H9 (cell line): ENCODE data around the gene NAA20. TPM values are rescaled to one million over a fixed set of nuclear protein-coding genes. Genes with fewer than 3 reads are reported as not detected.

Experiments
- DNase-seq: peaks from one replicate; pipeline ENCODE4 v3.0.0-alpha.2; 2017
- H2AFZ ChIP-seq: one replicate; pipeline ENCODE4 v1.6.1; 2013; ENCODE audit warnings: mild to moderate bottlenecking, low read length, control low read depth, moderate library complexity
- H2AK5ac ChIP-seq: 2 replicates; pipeline ENCODE4 v1.6.1; 2013; ENCODE audit warnings: low read length, control low read depth, mixed read lengths; ENCODE audit not compliant: insufficient read length
- H2BK120ac ChIP-seq: one replicate; pipeline ENCODE4 v1.6.1; 2013; ENCODE audit warnings: low read depth, mild to moderate bottlenecking, low read length, control low read depth, inconsistent platforms; ENCODE audit not compliant: poor library complexity, severe bottlenecking
- H2BK12ac ChIP-seq: 2 replicates; pipeline ENCODE4 v1.6.1; 2013; ENCODE audit warnings: low read length, control low read depth, mixed read lengths, low read depth; ENCODE audit not compliant: insufficient read length
- H2BK15ac ChIP-seq: 2 replicates; pipeline ENCODE4 v1.6.1; 2013; ENCODE audit warnings: low read depth, low read length, control low read depth
- H2BK20ac ChIP-seq: one replicate; pipeline ENCODE4 v1.6.1; 2013; ENCODE audit warnings: low read depth, mild to moderate bottlenecking, low read length, control low read depth, inconsistent platforms; ENCODE audit not compliant: poor library complexity, severe bottlenecking
- H2BK5ac ChIP-seq: 2 replicates; pipeline ENCODE4 v1.6.1; 2013; ENCODE audit warnings: low read length, control low read depth, mixed read lengths; ENCODE audit not compliant: insufficient read length
- H3K14ac ChIP-seq: 2 replicates; pipeline ENCODE4 v1.6.1; 2013; ENCODE audit warnings: low read length, control low read depth; ENCODE audit not compliant: insufficient read depth
- H3K18ac ChIP-seq: 2 replicates; pipeline ENCODE4 v1.6.1; 2013; ENCODE audit warnings: low read depth, mild to moderate bottlenecking, mixed read lengths, low read length, control low read depth; ENCODE audit not compliant: insufficient read length
- H3K23ac ChIP-seq: 2 replicates; pipeline ENCODE4 v1.6.1; 2013; ENCODE audit warnings: low read length, control low read depth, mixed read lengths, low read depth; ENCODE audit not compliant: insufficient read length
- H3K23me2 ChIP-seq: 2 replicates; pipeline ENCODE4 v1.6.1; 2013; ENCODE audit warnings: low read depth, mild to moderate bottlenecking, mixed read lengths, low read length, control low read depth; ENCODE audit not compliant: insufficient read length, poor library complexity, severe bottlenecking
- H3K27ac ChIP-seq: 2 replicates; pipeline ENCODE4 v1.5.1; 2013; ENCODE audit warnings: low read length, control low read depth, mixed read lengths, low read depth; ENCODE audit not compliant: insufficient read length
- H3K27me3 ChIP-seq: 2 replicates; pipeline ENCODE4 v1.6.1; 2013; ENCODE audit warnings: low read length, control low read depth, inconsistent platforms; ENCODE audit not compliant: insufficient read depth
- H3K4ac ChIP-seq: 2 replicates; pipeline ENCODE4 v1.6.1; 2013; ENCODE audit warnings: low read depth, mild to moderate bottlenecking, control low read depth, inconsistent platforms, low read length, moderate library complexity
- H3K4me1 ChIP-seq: 2 replicates; pipeline ENCODE4 v1.6.1; 2013; ENCODE audit warnings: low read length, control low read depth, inconsistent platforms; ENCODE audit not compliant: insufficient read depth
- H3K4me2 ChIP-seq: 2 replicates; pipeline ENCODE4 v1.6.1; 2013; ENCODE audit warnings: low read length, control low read depth, mixed read lengths; ENCODE audit not compliant: insufficient read length, insufficient read depth
- H3K56ac ChIP-seq: 2 replicates; pipeline ENCODE4 v1.6.1; 2013; ENCODE audit warnings: low read depth, mild to moderate bottlenecking, mixed read lengths, low read length, control low read depth; ENCODE audit not compliant: insufficient read length
- H3K79me1 ChIP-seq: 2 replicates; pipeline ENCODE4 v1.6.1; 2013; ENCODE audit warnings: low read depth, mild to moderate bottlenecking, moderate library complexity, low read length, control low read depth, inconsistent platforms; ENCODE audit not compliant: insufficient read depth, poor library complexity, severe bottlenecking
- H3K79me2 ChIP-seq: 2 replicates; pipeline ENCODE4 v1.6.1; 2013; ENCODE audit warnings: low read length, control low read depth, inconsistent platforms; ENCODE audit not compliant: insufficient read depth
- H3K9ac ChIP-seq: 2 replicates; pipeline ENCODE4 v1.6.1; 2013; ENCODE audit warnings: low read length, control low read depth, mixed read lengths; ENCODE audit not compliant: insufficient read length; ENCODE audit errors: extremely low read depth
- H3K9me3 ChIP-seq: one replicate; pipeline ENCODE4 v1.6.1; 2013; ENCODE audit warnings: low read depth, low read length, inconsistent platforms; ENCODE audit not compliant: control insufficient read depth
- H3T11ph ChIP-seq: one replicate; pipeline ENCODE4 v1.6.1; 2013; ENCODE audit warnings: mild to moderate bottlenecking, low read length, control low read depth, inconsistent platforms
- H4K20me1 ChIP-seq: one replicate; pipeline ENCODE4 v1.6.1; 2013; ENCODE audit not compliant: control insufficient read depth, insufficient read length, insufficient read depth
- H4K5ac ChIP-seq: 2 replicates; pipeline ENCODE4 v1.6.1; 2013; ENCODE audit warnings: low read depth, mild to moderate bottlenecking, mixed read lengths, low read length, control low read depth; ENCODE audit not compliant: insufficient read length
- H4K8ac ChIP-seq: replicated peaks from 2 replicates; pipeline ENCODE4 v1.6.1; 2013; ENCODE audit warnings: low read length, control low read depth, mixed read lengths, low read depth; ENCODE audit not compliant: insufficient read length
- H4K91ac ChIP-seq: 2 replicates; pipeline ENCODE4 v1.6.1; 2013; ENCODE audit warnings: low read depth, mild to moderate bottlenecking, moderate library complexity, mixed read lengths, low read length, control low read depth; ENCODE audit not compliant: insufficient read length
- H3K27ac Mint-ChIP-seq, 3 experiments: 2 replicates in 2 of 3; 3 replicates in 1 of 3; pipeline ENCODE4 v1.8.0; 2020 to 2021; ENCODE audit warnings: mixed read lengths in 3 of 3, mild to moderate bottlenecking in 1 of 3, moderate library complexity in 1 of 3
- H3K27me3 Mint-ChIP-seq: 2 replicates; pipeline ENCODE4 v1.8.0; 2021; ENCODE audit warnings: low read depth, mild to moderate bottlenecking, moderate library complexity, mixed read lengths
- H3K36me3 Mint-ChIP-seq, 3 experiments: 2 replicates in 2 of 3; 3 replicates in 1 of 3; pipeline ENCODE4 v1.8.0; 2020 to 2021; ENCODE audit warnings: low read depth in 3 of 3, mixed read lengths in 3 of 3; ENCODE audit not compliant: insufficient read depth in 1 of 3
- H3K4me1 Mint-ChIP-seq, 2 experiments: 2 replicates each; pipeline ENCODE4 v1.8.0; 2020; ENCODE audit warnings: mixed read lengths in 2 of 2
- H3K4me3 Mint-ChIP-seq, 2 experiments: 2 replicates in 1 of 2; 3 replicates in 1 of 2; pipeline ENCODE4 v1.8.0; 2020 to 2021; ENCODE audit warnings: mild to moderate bottlenecking in 2 of 2, mixed read lengths in 2 of 2, moderate library complexity in 1 of 2
- H3K9me3 Mint-ChIP-seq, 2 experiments: 2 replicates in 1 of 2; 3 replicates in 1 of 2; pipeline ENCODE4 v1.8.0; 2020; ENCODE audit warnings: mild to moderate bottlenecking in 2 of 2, mixed read lengths in 2 of 2, moderate library complexity in 1 of 2
- CTCF ChIP-seq: fragments of 200-600 bp; sonication (generic); conservative IDR thresholded peaks from 3 replicates; pipeline ENCODE4 v1.8.0; 2021; ENCODE audit warnings: antibody characterized with exemption, mild to moderate bottlenecking
- WGBS: extraction: QIAGEN DNeasy Blood & Tissue Kit; methylation state at CpG from one replicate; pipeline ENCODE4 v1.1.7; 2013; ENCODE audit warnings: missing lambda C conversion rate, low lambda C conversion rate, mixed read lengths; ENCODE audit not compliant: insufficient read length; ENCODE audit errors: extremely low coverage; 5-methylcytosine and 5-hydroxymethylcytosine counted together
- total RNA-seq: library from RNA; stranded (reverse); gene quantifications from 2 replicates; pipeline ENCODE4 v1.2.1, GENCODE V29; 2021

The NAA20 gene
- total RNA-seq, 1 experiment from 2014 or later: 48.1 TPM

- H3K23ac ChIP-seq: no peak overlapping the region
- no peak overlapping the region for H3K14ac ChIP-seq
- H4K91ac ChIP-seq: no peak overlapping the region
- no CpG with 5 or more reads among the region's 8 CpGs for WGBS
- no peak overlapping the region for H2BK5ac ChIP-seq
- no peaks in the 10 kb centered on the region for H3K79me1 ChIP-seq
- peaks cover 2% of the 10 kb centered on the region; the same call in 1 of the 2 replicates for H3K27me3 Mint-ChIP-seq
- no peaks in the 10 kb centered on the region for H3K36me3 Mint-ChIP-seq
- H3K4me3 Mint-ChIP-seq: no peak overlapping the region
- H2BK15ac ChIP-seq: no peak overlapping the region
- no peaks in the 10 kb centered on the region for H4K20me1 ChIP-seq
- no peak overlapping the region for H2AK5ac ChIP-seq
- H2BK120ac ChIP-seq: no peak overlapping the region
- H2BK20ac ChIP-seq: no peak overlapping the region
- no peak overlapping the region for H3K27ac ChIP-seq
- H3K9me3 Mint-ChIP-seq: no peaks in the 10 kb centered on the region
- no peak overlapping the region for H3K18ac ChIP-seq
- no peak overlapping the region for H3K9ac ChIP-seq
- H2BK12ac ChIP-seq: no peak overlapping the region
- no peak for DNase-seq
- TF ChIP-seq CTCF: no peak
- no peak overlapping the region for H3K4me2 ChIP-seq
- H3K4ac ChIP-seq: no peak overlapping the region
- H3T11ph ChIP-seq: no peak overlapping the region
- H3K4me1 ChIP-seq: peaks cover 2% of the 10 kb centered on the region; the same call in 1 of the 2 replicates
- no peaks in the 10 kb centered on the region for H3K79me2 ChIP-seq
- no peak overlapping the region for H3K56ac ChIP-seq
- H2AFZ ChIP-seq: no peak overlapping the region
- peaks cover 14 to 20% of the 10 kb centered on the region in 2 experiments for H3K4me1 Mint-ChIP-seq
- H3K9me3 ChIP-seq: no peaks in the 10 kb centered on the region
- no peak overlapping the region for H3K27ac Mint-ChIP-seq
- H4K8ac ChIP-seq: no peak overlapping the region
- no peaks in the 10 kb centered on the region for H3K27me3 ChIP-seq
- no peaks in the 10 kb centered on the region for H3K23me2 ChIP-seq
- no peak overlapping the region for H4K5ac ChIP-seq
These were observed 20.9 kb upstream of the NAA20 start for GRCh38 chr20:19996222-19996621.
